Ovary (tissue), 1 donor: ENCODE measurements around the gene CCDC148.

ENCODE experiments used
- EP300 ChIP-seq: sonication (generic); formaldehyde crosslinking; IDR thresholded peaks from one replicate; pipeline ENCODE4 v1.6.1; 2017; ENCODE audit warnings: antibody characterized with exemption
- POLR2A ChIP-seq: fragments of 450-650 bp; IDR thresholded peaks from one replicate; pipeline ENCODE4 v1.6.1; 2017; ENCODE audit warnings: antibody characterized with exemption, mild to moderate bottlenecking, moderate library complexity

- TF ChIP-seq EP300: no peak
- TF ChIP-seq POLR2A: no peak
Measured at GRCh38 chr2:158357699-158358098, 98.9 kb downstream of the CCDC148 start.
